ENCODE data around the gene PTPRCAP. TPM values are rescaled to one million over a fixed set of nuclear protein-coding genes. Genes with fewer than 3 reads are reported as not detected.

The PTPRCAP gene
- total and polyA plus RNA-seq, 2 donors (not counting 1 experiment from before 2014, with no cell fraction given), result 266 to 565 TPM

DNA sequence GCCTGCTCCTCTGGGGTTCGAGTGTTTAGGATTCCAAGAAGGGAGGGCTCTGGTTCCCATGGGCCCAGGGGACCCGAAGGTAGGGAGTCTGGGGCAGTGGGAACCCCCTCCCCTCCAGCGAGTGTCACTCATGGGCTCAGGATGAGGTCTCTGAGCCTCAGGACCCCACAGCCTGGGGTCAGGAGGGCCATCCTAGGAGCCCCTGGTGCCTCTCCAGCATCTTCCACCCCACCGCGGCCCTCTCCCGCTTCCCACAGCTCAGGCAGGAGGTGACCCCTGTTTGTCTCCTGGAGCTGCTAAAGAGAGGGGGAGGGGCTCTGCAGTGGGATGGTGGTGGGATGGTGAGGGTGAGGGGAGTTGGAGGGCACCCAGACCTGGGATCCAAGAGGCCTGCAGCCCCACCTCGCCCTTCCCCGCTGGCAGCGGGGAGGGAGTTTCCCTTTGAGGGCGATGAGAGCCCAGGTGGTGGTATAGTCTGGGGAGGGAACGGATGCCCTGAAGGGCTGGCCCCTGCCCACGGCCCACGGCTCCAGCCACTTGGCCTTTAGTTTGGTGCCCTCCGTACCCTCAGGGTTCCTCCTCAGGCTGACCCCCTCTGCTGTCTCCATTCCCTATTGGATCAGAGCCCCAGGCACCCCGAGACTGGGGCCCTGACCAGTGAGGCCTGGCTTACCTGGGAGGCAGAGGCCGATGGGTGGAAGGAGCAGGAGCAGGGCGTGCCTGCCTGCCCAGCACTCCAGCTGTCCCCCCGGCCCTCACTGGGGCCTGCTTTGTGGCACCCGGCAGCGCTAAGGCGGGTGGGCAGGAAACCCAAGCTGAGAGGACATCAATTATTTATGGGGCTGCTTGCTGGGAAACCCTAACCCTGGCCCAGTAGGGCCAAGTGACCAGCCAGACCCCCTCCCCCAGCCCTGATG lies 16.6 kb upstream of the PTPRCAP start:
- H3K27me3 ChIP-seq (replicated peaks in 1 of 4; ENCODE audit: control extremely low read depth in 1 of 4, control insufficient read depth in 3 of 4, insufficient read depth in 4 of 4, low read length in 3 of 4), result no peaks in the 10 kb centered on the region
- H3K27ac ChIP-seq (ENCODE audit: low read length in 2 of 2), result no peak overlapping the region
- Mint-ChIP-seq H3K27ac (no peak overlapping the region), H3K4me3 (no peak overlapping the region), H3K4me1 (peaks cover 43% of the 10 kb centered on the region), H3K9me3 (ENCODE audit: insufficient read depth) (no peaks in the 10 kb centered on the region), H3K27me3 (no peaks in the 10 kb centered on the region)
- no peak overlapping the region for H3K9ac ChIP-seq (ENCODE audit: low read length)
- POLR2A ChIA-PET, result interaction anchor here (1.0 to 2.4 kb wide), 3 partner anchors 11 to 17 kb away, joined by 3 to 7 read pairs (median 3); partner anchors contain the start of gene PTPRCAP
- intact Hi-C loops (cut with micrococcal nuclease), result no loop called here
- ATAC-seq (ENCODE audit: low read depth) (peak; percentile 14), DNase-seq (no peak)
- H3K4me1 ChIP-seq (ENCODE audit: control insufficient read depth in 2 of 2, insufficient read depth in 2 of 2, low read length in 2 of 2), result peaks cover 55 to 89% of the 10 kb centered on the region in 2 donors
- CTCF ChIA-PET, result interaction anchor here (1.3 to 2.3 kb wide), 2 partner anchors 15 to 16 kb away, joined by 3 to 7 read pairs; partner anchors contain the start of genes PTPRCAP and TMEM134
- 77% methylated on average over 12 of the region's 21 CpGs for WGBS (ENCODE audit: insufficient coverage)
- no peak overlapping the region for H3K4me3 ChIP-seq (ENCODE audit: control extremely low read depth in 1 of 5, extremely low read depth in 1 of 5, insufficient read depth in 1 of 5, low read depth in 2 of 5, low read length in 4 of 5)
- H3K36me3 ChIP-seq (replicated peaks in 1 of 2; ENCODE audit: control extremely low read depth in 1 of 2, control insufficient read depth in 1 of 2, extremely low read depth in 1 of 2, insufficient read depth in 2 of 2, low read length in 1 of 2), result no peaks in the 10 kb centered on the region
- H3K4me2 ChIP-seq (replicated peaks; ENCODE audit: low read depth, low read length, poor library complexity, severe bottlenecking), result peak overlapping the region; percentile 25
- H2AFZ ChIP-seq (ENCODE audit: insufficient read depth, low read depth, low read length, poor library complexity, severe bottlenecking), result no peak overlapping the region
- TF ChIP-seq, protein P1, sequence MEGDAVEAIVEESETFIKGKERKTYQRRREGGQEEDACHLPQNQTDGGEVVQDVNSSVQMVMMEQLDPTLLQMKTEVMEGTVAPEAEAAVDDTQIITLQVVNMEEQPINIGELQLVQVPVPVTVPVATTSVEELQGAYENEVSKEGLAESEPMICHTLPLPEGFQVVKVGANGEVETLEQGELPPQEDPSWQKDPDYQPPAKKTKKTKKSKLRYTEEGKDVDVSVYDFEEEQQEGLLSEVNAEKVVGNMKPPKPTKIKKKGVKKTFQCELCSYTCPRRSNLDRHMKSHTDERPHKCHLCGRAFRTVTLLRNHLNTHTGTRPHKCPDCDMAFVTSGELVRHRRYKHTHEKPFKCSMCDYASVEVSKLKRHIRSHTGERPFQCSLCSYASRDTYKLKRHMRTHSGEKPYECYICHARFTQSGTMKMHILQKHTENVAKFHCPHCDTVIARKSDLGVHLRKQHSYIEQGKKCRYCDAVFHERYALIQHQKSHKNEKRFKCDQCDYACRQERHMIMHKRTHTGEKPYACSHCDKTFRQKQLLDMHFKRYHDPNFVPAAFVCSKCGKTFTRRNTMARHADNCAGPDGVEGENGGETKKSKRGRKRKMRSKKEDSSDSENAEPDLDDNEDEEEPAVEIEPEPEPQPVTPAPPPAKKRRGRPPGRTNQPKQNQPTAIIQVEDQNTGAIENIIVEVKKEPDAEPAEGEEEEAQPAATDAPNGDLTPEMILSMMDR (IDR thresholded peaks at IDR 0.05), result no peak
- no peak for TF ChIP-seq EZH2 (IDR thresholded peaks at IDR 0.05; ENCODE audit: borderline replicate concordance, insufficient read depth, low read depth, low read length, poor library complexity, severe bottlenecking)
- H3K9me3 ChIP-seq (ENCODE audit: control extremely low read depth in 1 of 3, control insufficient read depth in 2 of 3, insufficient read depth in 1 of 3, low read length in 2 of 3), result no peaks in the 10 kb centered on the region
- H4K20me1 ChIP-seq (ENCODE audit: control insufficient read depth, insufficient read depth, low read length, poor library complexity, severe bottlenecking), result no peaks in the 10 kb centered on the region
- peaks cover 73% of the 10 kb centered on the region for H3K79me2 ChIP-seq (ENCODE audit: control insufficient read depth, insufficient read depth, low read length)
